ENCODE measurements around the gene CREB5. TPM values are rescaled to one million over a fixed set of nuclear protein-coding genes. Genes with fewer than 3 reads are reported as not detected.

CREB5 gene
- total and polyA plus RNA-seq, 2 of the 8 experiments (the other 6 are each of a cell fraction or from before 2014, with no cell fraction given) = 2.4 to 2.7 TPM

GRCh38 chr7:28792858-28793257 is 380.5 kb downstream of the CREB5 start:
- no peak overlapping the region for H2BK20ac ChIP-seq (ENCODE audit: low read length)
- H3K18ac ChIP-seq (ENCODE audit: extremely low read depth, low read length) = no peak overlapping the region
- 0 out of 7 replicates have a peak, but pooled peaks cover 0 to 4% (median under 1%) of the 10 kb centered on the region in 4 experiments for H3K4me1 ChIP-seq (replicated peaks in 1 of 4; ENCODE audit: control insufficient read depth in 3 of 4, insufficient read depth in 4 of 4, low read length in 3 of 4)
- no peak overlapping the region for H2BK120ac ChIP-seq (replicated peaks; ENCODE audit: low read depth, low read length)
- H4K8ac ChIP-seq (ENCODE audit: extremely low read depth, insufficient read depth, low read length) = no peak overlapping the region
- H2BK12ac ChIP-seq (ENCODE audit: low read depth, low read length) = no peak overlapping the region
- no peak overlapping the region for H4K91ac ChIP-seq (replicated peaks; ENCODE audit: insufficient read length, low read length)
- CTCF ChIA-PET (ENCODE audit: partially characterized antibody) = interaction anchor here (0.6 to 1.7 kb wide), 2 partner anchors 10 to 24 kb away, joined by 3 to 4 read pairs; no protein-coding TSS in a partner anchor
- no peak overlapping the region for H2BK5ac ChIP-seq (ENCODE audit: low read depth, low read length)
- no peak overlapping the region for H3K56ac ChIP-seq (replicated peaks; ENCODE audit: insufficient read length, low read depth, low read length)
- no peaks in the 10 kb centered on the region for H3K79me1 ChIP-seq (ENCODE audit: low read depth, low read length)
- H2BK15ac ChIP-seq (ENCODE audit: low read length) = no peak overlapping the region
- H3K23ac ChIP-seq (ENCODE audit: insufficient read length) = no peak overlapping the region
- no peak overlapping the region for H3K4me2 ChIP-seq (ENCODE audit: insufficient read depth in 1 of 2, low read depth in 2 of 2, low read length in 2 of 2)
- no peaks in the 10 kb centered on the region for H3K23me2 ChIP-seq (ENCODE audit: low read depth, low read length)
- no peaks in the 10 kb centered on the region for H3K79me2 ChIP-seq (ENCODE audit: control insufficient read depth in 1 of 2, insufficient read depth in 2 of 2, low read length in 2 of 2)
- 78% methylated on average over 2 of the region's 2 CpGs; no CpG with 5 or more reads in 1 of the 2 experiments for WGBS, 2 experiments (ENCODE audit: extremely low coverage in 1 of 2, insufficient coverage in 1 of 2, insufficient read length in 1 of 2, insufficient replicate concordance in 2 of 2, low coverage in 1 of 2, low lambda C conversion rate in 2 of 2, missing lambda C conversion rate in 1 of 2)
- no peak overlapping the region for H2AK5ac ChIP-seq (ENCODE audit: low read depth, low read length)
- no peak overlapping the region for H4K5ac ChIP-seq (ENCODE audit: insufficient read length, low read depth, low read length)
- no peaks in the 10 kb centered on the region for H3K36me3 ChIP-seq (ENCODE audit: control insufficient read depth in 2 of 4, insufficient read depth in 4 of 4, low read length in 3 of 4)
- H3K4me3 ChIP-seq (ENCODE audit: extremely low read depth in 1 of 4, insufficient read depth in 2 of 4, low read depth in 3 of 4, low read length in 4 of 4) = no peak overlapping the region
- H3K9me3 ChIP-seq (ENCODE audit: insufficient read depth in 2 of 2, low read depth in 1 of 2, low read length in 1 of 2) = no peaks in the 10 kb centered on the region
- H4K20me1 ChIP-seq (replicated peaks in 1 of 2; ENCODE audit: control insufficient read depth in 1 of 2, insufficient read depth in 2 of 2, low read length in 2 of 2) = no peaks in the 10 kb centered on the region
- no peak for FAIRE-seq
- H3K9ac ChIP-seq (replicated peaks in 1 of 4; ENCODE audit: extremely low read depth in 1 of 4, low read depth in 3 of 4, low read length in 3 of 4) = no peak overlapping the region
- H3K27me3 ChIP-seq (replicated peaks in 1 of 4; ENCODE audit: control insufficient read depth in 3 of 4, extremely low read depth in 1 of 4, insufficient read depth in 3 of 4, low read length in 3 of 4) = peaks cover 0 to 9% (median 5%) of the 10 kb centered on the region in 4 experiments; a peak in 3 of 7 replicates
- no peak overlapping the region for H3K4ac ChIP-seq (replicated peaks; ENCODE audit: insufficient read length, low read depth, low read length)
- DNase-seq (ENCODE audit: low read depth in 1 of 2, low spot score in 2 of 2) = no peak
- H2AFZ ChIP-seq (ENCODE audit: low read length) = no peak overlapping the region
- no peak overlapping the region for H3K27ac ChIP-seq (ENCODE audit: low read depth, low read length)
- POLR2A ChIA-PET (ENCODE audit: partially characterized antibody) = interaction anchor here (1.4 kb wide), 1 partner anchor 13 kb away, joined by 4 read pairs; no protein-coding TSS in a partner anchor
- TF ChIP-seq POU5F1 (IDR thresholded peaks at IDR 0.05; ENCODE audit: low read depth, low read length) (no peak), KDM1A (IDR thresholded peaks at IDR 0.05; ENCODE audit: borderline replicate concordance, low read length) (no peak), TEAD4 (IDR thresholded peaks at IDR 0.05; ENCODE audit: low read depth, low read length) (no peak), JUN (IDR thresholded peaks at IDR 0.05; ENCODE audit: low read depth, low read length) (no peak), ATF2 (IDR thresholded peaks at IDR 0.05; ENCODE audit: low read length) (no peak), CTBP2 (IDR thresholded peaks at IDR 0.05; ENCODE audit: borderline replicate concordance, insufficient read depth, insufficient read length, low read length) (no peak), TAF1 (IDR thresholded peaks at IDR 0.05; ENCODE audit: low read depth, low read length) (no peak), TCF12 (IDR thresholded peaks at IDR 0.05; ENCODE audit: low read depth, low read length) (no peak), RFX5 (IDR thresholded peaks at IDR 0.05; ENCODE audit: borderline replicate concordance, low read depth, low read length) (no peak)
- H3K14ac ChIP-seq (ENCODE audit: insufficient read length) = no peak overlapping the region
